GM13977 (cell line): ENCODE measurements around the gene POU2F3.

Experiments
- DNase-seq: peaks from one replicate; pipeline ENCODE4 v3.0.0; 2012; ENCODE audit warnings: low spot score
- CTCF ChIP-seq: IDR thresholded peaks from 2 replicates; pipeline ENCODE4 v1.5.1; 2012; ENCODE audit warnings: mild to moderate bottlenecking, control low read depth; ENCODE audit not compliant: insufficient read depth; ENCODE audit errors: extremely low read depth, missing control alignments
- in situ Hi-C: fragments of 300-500 bp; cut with MboI; formaldehyde crosslinking; loops from one replicate; pipeline ENCODE4 v1.12.0; 2022; ENCODE audit warnings: low sequenced_read_pairs, low pct_unique_long_range_greater_than_20kb, mixed read lengths, inconsistent platforms; ENCODE audit not compliant: unreplicated experiment

Gene POU2F3

DNA sequence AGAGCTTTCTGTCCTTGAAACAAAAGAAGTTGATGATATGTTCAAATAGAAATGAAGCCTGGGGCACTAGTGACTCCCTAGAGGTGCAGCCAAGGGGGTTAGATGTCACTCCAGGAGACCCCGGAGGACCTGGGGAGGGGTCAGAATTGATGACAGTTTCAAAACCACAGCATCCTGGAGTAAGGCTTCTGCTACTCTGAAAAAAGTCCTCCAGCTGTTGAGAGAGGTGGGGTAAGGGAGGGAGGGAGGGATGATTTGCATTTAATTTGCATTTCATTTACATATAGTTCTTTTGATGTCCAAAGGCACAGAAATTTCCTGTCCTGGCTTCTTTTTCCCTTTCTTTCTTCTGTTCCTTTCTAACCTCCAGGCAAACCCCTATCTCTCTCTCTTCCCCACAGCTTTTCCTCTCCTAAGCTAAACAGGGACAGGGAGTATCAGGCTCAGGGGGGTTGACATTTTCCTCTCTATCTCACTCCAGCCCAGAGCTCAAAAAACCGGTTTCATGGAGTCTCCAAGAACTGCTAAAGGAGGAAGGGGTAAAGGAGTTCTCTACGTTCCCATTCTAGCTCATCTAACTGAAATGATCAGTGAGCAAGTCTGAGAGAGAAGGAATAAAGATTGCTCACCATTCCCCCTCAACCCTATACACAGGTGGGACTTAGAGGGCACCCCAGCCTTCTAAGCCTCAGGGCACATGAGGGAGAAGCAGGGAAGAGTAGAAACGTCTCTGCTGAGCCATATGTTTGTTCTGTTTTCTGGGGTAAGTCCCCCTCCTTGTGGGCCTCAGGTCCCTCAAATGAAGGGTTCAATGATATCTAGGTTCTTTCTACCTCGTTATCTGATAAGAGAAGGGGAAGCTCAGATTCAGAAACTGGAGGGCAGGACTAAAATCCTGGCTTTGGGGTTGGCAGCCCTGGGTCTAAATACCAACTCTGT is 3.5 kb upstream of the POU2F3 start:
- no peak for DNase-seq
- TF ChIP-seq CTCF: no peak
- in situ Hi-C loops: no loop called here

DNA sequence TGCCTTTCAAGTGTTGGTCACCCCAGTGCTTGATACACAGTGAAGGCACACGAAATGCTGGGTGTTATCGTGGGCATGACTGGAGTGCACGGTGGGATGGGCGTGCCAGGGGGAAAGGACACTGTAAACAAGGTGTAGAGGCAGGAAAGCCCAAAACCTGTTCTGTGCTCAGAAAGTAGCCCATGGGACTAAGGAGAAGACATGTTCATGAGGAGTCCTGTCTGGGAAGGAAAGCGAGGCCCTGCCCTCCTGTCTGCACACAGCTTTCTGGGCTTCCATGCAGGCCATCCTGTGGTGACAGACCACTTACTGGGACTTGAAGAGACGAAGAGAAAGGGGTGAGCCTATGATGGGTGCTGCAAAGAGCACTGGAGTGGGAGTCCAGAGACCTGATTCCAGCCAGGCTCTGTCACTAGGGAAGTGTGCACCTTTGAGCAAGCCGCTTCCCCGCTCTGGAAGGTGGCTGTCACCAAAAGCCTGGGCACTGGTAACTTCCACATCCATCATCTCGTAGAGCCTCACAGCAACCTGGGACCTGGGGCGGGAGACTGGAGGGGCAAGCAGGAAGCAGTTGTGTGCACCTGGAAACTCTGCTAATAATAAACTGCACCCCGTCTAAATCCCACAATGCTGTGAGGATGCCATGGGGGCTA is 846 bp upstream of the POU2F3 start:
- no peak for TF ChIP-seq CTCF
- in situ Hi-C loops: no loop called here
- DNase-seq: no peak

- in situ Hi-C loops: no loop called here
- TF ChIP-seq CTCF: no peak
- DNase-seq: no peak
Measured at GRCh38 chr11:120240866-120241265, 926 bp downstream of the POU2F3 start.

- DNase-seq: no peak
- in situ Hi-C loops: no loop called here
- TF ChIP-seq CTCF: no peak
Measured at GRCh38 chr11:120241277-120241676, 1.3 kb downstream of the POU2F3 start.

GRCh38 chr11:120243221-120243620 is 3.3 kb downstream of the POU2F3 start:
- DNase-seq: peak; percentile 15
- no peak for TF ChIP-seq CTCF
- in situ Hi-C loops: no loop called here

DNA sequence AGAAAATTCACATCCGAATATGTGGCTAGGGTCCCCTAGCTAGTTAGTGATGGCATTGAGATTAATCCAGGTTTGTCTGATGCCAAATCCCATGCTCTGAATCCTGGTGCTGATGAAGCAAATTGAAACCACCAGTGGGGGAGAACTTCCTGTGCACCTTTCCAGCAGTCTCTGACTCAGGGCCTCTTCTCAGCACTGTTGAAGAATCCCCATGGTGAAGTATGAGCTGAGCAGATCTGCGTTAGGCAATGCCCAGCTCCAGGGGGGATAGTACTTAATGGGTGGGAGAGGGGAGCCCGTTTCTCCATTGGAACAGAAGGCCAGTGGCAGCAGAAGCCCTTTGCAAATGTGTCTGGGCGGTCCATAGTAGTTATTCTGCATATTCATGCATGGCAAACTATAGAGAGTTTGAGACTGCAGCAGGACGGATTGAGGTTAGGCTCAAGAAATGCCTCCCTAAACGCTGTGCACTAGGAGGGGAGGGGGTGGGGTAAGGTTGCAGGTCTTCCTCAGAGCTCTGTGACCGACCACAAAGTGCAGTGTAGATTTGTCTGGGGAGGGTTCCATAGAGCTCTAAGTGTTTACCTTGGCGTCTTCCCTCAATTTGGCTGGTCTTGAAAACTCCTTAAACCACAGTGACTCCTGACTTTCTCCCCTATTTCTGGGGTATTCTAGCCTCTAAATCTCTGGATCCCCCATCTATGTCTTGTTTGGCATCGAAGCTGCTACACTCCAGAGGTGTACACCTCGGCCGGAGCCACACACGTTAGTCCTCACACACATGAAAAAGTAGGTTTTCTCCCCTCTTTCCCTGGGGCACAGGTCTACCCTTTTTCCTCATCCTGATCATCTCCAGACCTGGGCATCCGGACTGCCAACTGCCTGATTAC is 4.8 kb downstream of the POU2F3 start:
- in situ Hi-C loops: no loop called here
- DNase-seq: peak; percentile 25
- TF ChIP-seq CTCF: no peak
